ENCODE results near the gene REEP1.

DNA sequence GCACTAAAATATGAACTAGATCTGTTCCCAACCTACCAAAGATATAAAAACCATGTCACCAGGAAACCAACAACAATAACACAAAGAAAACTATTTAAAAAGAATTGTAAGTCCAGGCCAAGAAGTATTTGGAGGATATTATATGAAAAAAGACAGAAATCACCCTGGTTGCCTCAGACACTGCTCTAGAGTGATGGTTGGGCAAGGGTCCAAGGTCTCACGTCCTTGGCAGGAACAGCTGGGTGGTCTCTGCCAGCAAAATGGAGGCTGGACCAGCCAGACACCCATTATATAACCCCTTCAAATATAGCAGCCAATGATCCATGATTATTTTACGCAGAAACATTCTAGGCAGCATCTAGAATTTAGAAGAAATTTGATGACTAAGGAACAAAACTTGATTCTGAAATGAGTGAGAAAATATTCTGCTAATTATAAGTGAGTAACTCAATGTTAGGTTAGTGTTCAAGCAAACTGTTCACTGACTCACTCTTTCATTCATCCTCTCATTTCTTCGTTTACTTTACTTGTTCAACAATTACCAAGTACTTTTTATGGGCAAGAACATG, 102.8 kb downstream of the REEP1 start:
- no peak for TF ChIP-seq POLR2A (IDR thresholded peaks at IDR 0.05; ENCODE audit: low read length)
- no peak for TF ChIP-seq GATA1 (IDR thresholded peaks at IDR 0.05; ENCODE audit: low read depth, low read length)
